OCI-LY7 (cell line): ENCODE results near the gene RGS8. TPM values are rescaled to one million over a fixed set of nuclear protein-coding genes. Genes with fewer than 3 reads are reported as not detected.

Experiments used
- BruUV-seq: library from RNA; stranded (reverse); fragments of 400-500 nt; replicated peaks from 2 replicates; lab custom pipeline; 2021; lab: Mats Ljungman, UMichigan
- CTCF ChIA-PET: fragments of 300-600 bp; sonication (Branson Sonifier 250); formaldehyde crosslinking; loops from one replicate; lab custom pipeline; 2022; ENCODE audit warnings: antibody characterized with exemption; ENCODE audit not compliant: unreplicated experiment; lab: Charles Lee
- POLR2A ChIA-PET: fragments of 300-600 bp; sonication (Branson Sonifier 250); formaldehyde crosslinking; loops from one replicate; lab custom pipeline; 2022; ENCODE audit warnings: antibody characterized with exemption; lab: Charles Lee
- DNase-seq: peaks from one replicate; pipeline ENCODE4 v3.0.0-alpha.2; 2015; ENCODE audit warnings: low spot score
- H2AFZ ChIP-seq: fragments of 200-600 bp; sonication (generic), shearing (Covaris generic); 2 replicates; pipeline ENCODE4 v1.6.1; 2014; ENCODE audit warnings: mild to moderate bottlenecking, antibody characterized with exemption, low read length, moderate library complexity
- H3K27ac ChIP-seq: fragments of 200-600 bp; sonication (generic); 2 replicates; pipeline ENCODE4 v1.5.1; 2014; ENCODE audit warnings: mixed run types, low read depth, mild to moderate bottlenecking, moderate library complexity, low read length, inconsistent platforms; ENCODE audit not compliant: poor library complexity, severe bottlenecking
- H3K36me3 ChIP-seq: fragments of 200-600 bp; sonication (generic); 2 replicates; pipeline ENCODE4 v1.6.1; 2014; ENCODE audit warnings: mild to moderate bottlenecking, antibody characterized with exemption, low read length, moderate library complexity, mixed read lengths; ENCODE audit not compliant: insufficient read depth
- H3K4me1 ChIP-seq: fragments of 200-600 bp; sonication (generic); 2 replicates; pipeline ENCODE4 v1.5.1; 2014; ENCODE audit warnings: mild to moderate bottlenecking, low read length; ENCODE audit not compliant: insufficient read depth, poor library complexity, severe bottlenecking
- H3K4me2 ChIP-seq: fragments of 200-600 bp; sonication (generic); 2 replicates; pipeline ENCODE4 v1.6.1; 2014; ENCODE audit warnings: mild to moderate bottlenecking, low read length
- H3K4me3 ChIP-seq: fragments of 200-600 bp; sonication (generic); 2 replicates; pipeline ENCODE4 v1.5.1; 2014; ENCODE audit warnings: mild to moderate bottlenecking, low read depth, low read length; ENCODE audit not compliant: poor library complexity, severe bottlenecking
- H3K79me2 ChIP-seq: fragments of 200-600 bp; sonication (generic); 2 replicates; pipeline ENCODE4 v1.6.1; 2016; ENCODE audit warnings: low read depth, mild to moderate bottlenecking, low read length, moderate library complexity, mixed read lengths; ENCODE audit not compliant: insufficient read depth
- H3K9me2 ChIP-seq: fragments of 200-600 bp; sonication (generic); 2 replicates; pipeline ENCODE4 v1.6.1; 2016; ENCODE audit warnings: mild to moderate bottlenecking, low read length, mixed read lengths; ENCODE audit not compliant: insufficient read depth
- H3K9me3 ChIP-seq: fragments of 200-600 bp; sonication (generic); 2 replicates; pipeline ENCODE4 v1.6.1; 2014; ENCODE audit warnings: mild to moderate bottlenecking, mixed run types, low read length, mixed read lengths
- H4K20me1 ChIP-seq: fragments of 200-600 bp; sonication (generic); 2 replicates; pipeline ENCODE4 v1.6.1; 2014; ENCODE audit warnings: mild to moderate bottlenecking, antibody characterized with exemption, low read length, moderate library complexity, mixed read lengths; ENCODE audit not compliant: insufficient read depth
- EZH2phosphoT487 ChIP-seq: fragments of 200-600 bp; sonication (generic); IDR thresholded peaks from 2 replicates; pipeline ENCODE4 v1.6.1; 2018; ENCODE audit warnings: low read depth, borderline replicate concordance, mild to moderate bottlenecking, mixed run types, antibody characterized with exemption, low read length, moderate library complexity, mixed read lengths
- intact Hi-C: fragments of 100-400 bp; cut with micrococcal nuclease; formaldehyde crosslinking; loops from one replicate; pipeline ENCODE4 v1.10.0; 2022; ENCODE audit not compliant: unreplicated experiment
- total RNA-seq, 2 experiments: library from RNA; depleted of rRNA in 1 of 2; stranded (reverse); fragments of >200 nt in 1 of 2; shearing (Covaris generic) in 1 of 2; gene quantifications; 2 replicates each; pipeline ENCODE4 v1.2.3, GENCODE V29; 2014 to 2022
- TF ChIP-seq, protein P1 (sequence below): fragments of 200-600 bp; sonication (generic); conservative IDR thresholded peaks from 2 replicates; pipeline ENCODE4 v1.5.1; 2014; ENCODE audit warnings: mild to moderate bottlenecking, antibody characterized with exemption, low read length, moderate library complexity, mixed read lengths

Gene RGS8
- total RNA-seq, 2 experiments from 2014 or later, result 1.2 TPM; not detected in 1

DNA sequence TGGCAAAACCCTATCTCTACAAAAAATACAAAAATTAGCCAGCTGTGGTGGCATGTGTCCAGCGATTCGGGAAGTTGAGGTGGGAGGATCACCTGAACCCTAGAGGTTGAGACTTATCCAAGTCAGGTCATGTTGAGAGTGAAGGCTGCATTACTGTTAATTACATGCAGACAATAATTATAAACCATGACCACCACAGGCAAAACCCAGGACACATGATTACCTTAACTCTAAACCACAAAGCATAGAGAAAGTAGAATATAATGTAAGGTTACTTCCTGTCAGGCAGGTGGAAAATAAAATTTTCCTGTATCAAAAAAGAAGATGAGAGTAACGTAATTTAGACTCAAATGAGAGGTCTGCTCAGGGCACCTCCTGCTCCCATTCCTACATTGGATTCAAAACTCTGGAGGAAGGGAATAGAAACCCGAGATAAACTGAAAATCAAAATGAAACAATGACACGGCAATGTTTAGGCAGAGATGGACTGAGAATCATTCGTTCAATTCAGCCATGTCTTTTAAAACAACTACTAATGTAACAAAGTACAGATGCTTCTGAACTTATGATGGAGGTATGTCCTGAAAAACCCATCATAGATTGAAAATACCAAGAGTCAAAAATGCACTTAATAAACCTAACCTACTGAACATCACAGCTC is 33.6 kb downstream of the RGS8 start:
- Histone ChIP-seq H3K27ac (peak overlapping the region; percentile 18), H3K9me3 (no peaks in the 10 kb centered on the region), H2AFZ (peak overlapping the region; percentile 89; the same call in 1 of the 2 replicates), H3K9me2 (no peaks in the 10 kb centered on the region), H3K79me2 (no peaks in the 10 kb centered on the region), H3K36me3 (no peaks in the 10 kb centered on the region), H3K4me1 (peaks cover 63% of the 10 kb centered on the region), H3K4me3 (peak overlapping the region; percentile 27), H3K4me2 (peak overlapping the region; percentile 66), H4K20me1 (no peaks in the 10 kb centered on the region)
- TF ChIP-seq EZH2phosphoT487, result no peak
- peak; percentile 31 for DNase-seq
- ChIA-PET CTCF (interaction anchor here (0.6 kb wide), 1 partner anchor 24 kb away, joined by 3 read pairs; no protein-coding TSS in a partner anchor), POLR2A (interaction anchor here (0.6 to 5.1 kb wide), 11 partner anchors 12 to 627 kb away, joined by 3 to 33 read pairs (median 6); no protein-coding TSS in a partner anchor)
- BruUV-seq, result no TSS peak
- intact Hi-C loops, result no loop called here

GRCh38 chr1:182649041-182649440 is 35.3 kb downstream of the RGS8 start:
- Histone ChIP-seq H4K20me1 (no peaks in the 10 kb centered on the region), H3K4me2 (peak overlapping the region; percentile 66), H3K79me2 (no peaks in the 10 kb centered on the region), H3K4me3 (peak overlapping the region; percentile 35), H3K9me3 (no peaks in the 10 kb centered on the region), H3K4me1 (peaks cover 71% of the 10 kb centered on the region), H2AFZ (peak overlapping the region; percentile 82), H3K9me2 (no peaks in the 10 kb centered on the region), H3K36me3 (no peaks in the 10 kb centered on the region), H3K27ac (peak overlapping the region; percentile 53)
- TF ChIP-seq EZH2phosphoT487, result no peak
- TF ChIP-seq, protein P1, sequence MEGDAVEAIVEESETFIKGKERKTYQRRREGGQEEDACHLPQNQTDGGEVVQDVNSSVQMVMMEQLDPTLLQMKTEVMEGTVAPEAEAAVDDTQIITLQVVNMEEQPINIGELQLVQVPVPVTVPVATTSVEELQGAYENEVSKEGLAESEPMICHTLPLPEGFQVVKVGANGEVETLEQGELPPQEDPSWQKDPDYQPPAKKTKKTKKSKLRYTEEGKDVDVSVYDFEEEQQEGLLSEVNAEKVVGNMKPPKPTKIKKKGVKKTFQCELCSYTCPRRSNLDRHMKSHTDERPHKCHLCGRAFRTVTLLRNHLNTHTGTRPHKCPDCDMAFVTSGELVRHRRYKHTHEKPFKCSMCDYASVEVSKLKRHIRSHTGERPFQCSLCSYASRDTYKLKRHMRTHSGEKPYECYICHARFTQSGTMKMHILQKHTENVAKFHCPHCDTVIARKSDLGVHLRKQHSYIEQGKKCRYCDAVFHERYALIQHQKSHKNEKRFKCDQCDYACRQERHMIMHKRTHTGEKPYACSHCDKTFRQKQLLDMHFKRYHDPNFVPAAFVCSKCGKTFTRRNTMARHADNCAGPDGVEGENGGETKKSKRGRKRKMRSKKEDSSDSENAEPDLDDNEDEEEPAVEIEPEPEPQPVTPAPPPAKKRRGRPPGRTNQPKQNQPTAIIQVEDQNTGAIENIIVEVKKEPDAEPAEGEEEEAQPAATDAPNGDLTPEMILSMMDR, result 0 out of 2 replicates have a peak, but pooled peaks have one; percentile 30
- ChIA-PET POLR2A (interaction anchor here (0.7 to 5.5 kb wide), 17 partner anchors 10 to 1774 kb away, joined by 3 to 33 read pairs (median 7); partner anchors contain the start of gene RGS16), CTCF (interaction anchor here (1.5 to 2.0 kb wide), 3 partner anchors 23 to 138 kb away, joined by 3 to 6 read pairs (median 4); no protein-coding TSS in a partner anchor)
- no TSS peak for BruUV-seq
- intact Hi-C loops, result loop anchor here (1.0 kb wide), 4 partner anchors 16 to 134 kb away; no protein-coding TSS in a partner anchor
- peak; percentile 45 for DNase-seq

- Histone ChIP-seq H3K79me2 (no peaks in the 10 kb centered on the region), H3K4me1 (peaks cover 58% of the 10 kb centered on the region), H3K27ac (no peak overlapping the region), H2AFZ (no peak overlapping the region), H3K9me3 (no peaks in the 10 kb centered on the region), H3K4me3 (no peak overlapping the region), H4K20me1 (no peaks in the 10 kb centered on the region), H3K4me2 (no peak overlapping the region), H3K36me3 (no peaks in the 10 kb centered on the region), H3K9me2 (no peaks in the 10 kb centered on the region)
- intact Hi-C loops, result no loop called here
- no TSS peak for BruUV-seq
- DNase-seq, result no peak
- ChIA-PET CTCF (no interaction called here), POLR2A (interaction anchor here (1.0 to 5.5 kb wide), 6 partner anchors 15 to 43 kb away, joined by 3 to 33 read pairs (median 16); partner anchors contain the start of gene RGS16)
- no peak for TF ChIP-seq EZH2phosphoT487
- TF ChIP-seq, protein P1, result no peak
These were observed 37.6 kb downstream of the RGS8 start for GRCh38 chr1:182646739-182647138.
